SJSA1 (cell line): Measurements from ENCODE around the gene PNKP. TPM values are rescaled to one million over a fixed set of nuclear protein-coding genes. Genes with fewer than 3 reads are reported as not detected.

Experiments used
- DNase-seq, 2 experiments: peaks; one replicate each; pipeline ENCODE4 v3.0.0-alpha.2; 2015 to 2020; ENCODE audit warnings: low spot score in 2 of 2, low read depth in 1 of 2
- H3K27ac ChIP-seq: fragments of 250-450 bp; sonication (Bioruptor Pico); 2 replicates; pipeline ENCODE4 v1.5.1; 2020; ENCODE audit warnings: mild to moderate bottlenecking, moderate library complexity
- H3K27me3 ChIP-seq: fragments of 250-450 bp; sonication (Bioruptor Pico); replicated peaks from 2 replicates; pipeline ENCODE4 v1.5.1; 2020; ENCODE audit warnings: mild to moderate bottlenecking, moderate library complexity
- H3K36me3 ChIP-seq: fragments of 250-450 bp; sonication (Bioruptor Pico); 2 replicates; pipeline ENCODE4 v1.5.1; 2020; ENCODE audit warnings: mild to moderate bottlenecking
- H3K4me1 ChIP-seq: fragments of 250-450 bp; sonication (Bioruptor Pico); replicated peaks from 2 replicates; pipeline ENCODE4 v1.6.1; 2021; ENCODE audit warnings: mild to moderate bottlenecking
- H3K4me3 ChIP-seq: fragments of 250-450 bp; sonication (Bioruptor Pico); 2 replicates; pipeline ENCODE4 v1.5.1; 2020; ENCODE audit warnings: mild to moderate bottlenecking
- H3K9me3 ChIP-seq: fragments of 250-450 bp; sonication (Bioruptor Pico); replicated peaks from 2 replicates; pipeline ENCODE4 v1.5.1; 2020; ENCODE audit warnings: mild to moderate bottlenecking
- total RNA-seq: library from RNA; depleted of rRNA; stranded (reverse); fragments of >200 nt; shearing (Covaris generic); gene quantifications from 2 replicates; pipeline ENCODE4 v1.2.3, GENCODE V29; 2014

PNKP gene
- total RNA-seq, 1 experiment from 2014 or later, result 35.0 TPM

GRCh38 chr19:49863254-49863934 lies 4.0 kb downstream of the PNKP start:
- Histone ChIP-seq H3K4me1 (peaks cover 38% of the 10 kb centered on the region), H3K36me3 (peaks cover 63% of the 10 kb centered on the region), H3K4me3 (no peak overlapping the region), H3K27ac (no peak overlapping the region), H3K9me3 (no peaks in the 10 kb centered on the region), H3K27me3 (no peaks in the 10 kb centered on the region)
- DNase-seq, result no peak

GRCh38 chr19:49862391-49863253 lies 4.8 kb downstream of the PNKP start:
- no peak overlapping the region for H3K4me3 ChIP-seq
- DNase-seq, result no peak
- H3K27me3 ChIP-seq, result no peaks in the 10 kb centered on the region
- peaks cover 71% of the 10 kb centered on the region for H3K36me3 ChIP-seq
- no peak overlapping the region for H3K27ac ChIP-seq
- H3K9me3 ChIP-seq, result no peaks in the 10 kb centered on the region
- H3K4me1 ChIP-seq, result peaks cover 42% of the 10 kb centered on the region

GRCh38 chr19:49861541-49862378 lies 5.6 kb downstream of the PNKP start:
- peaks cover 79% of the 10 kb centered on the region for H3K36me3 ChIP-seq
- no peak overlapping the region for H3K27ac ChIP-seq
- no peak for DNase-seq
- no peak overlapping the region for H3K4me3 ChIP-seq
- no peaks in the 10 kb centered on the region for H3K9me3 ChIP-seq
- H3K4me1 ChIP-seq, result peaks cover 40% of the 10 kb centered on the region
- H3K27me3 ChIP-seq, result no peaks in the 10 kb centered on the region

- no peaks in the 10 kb centered on the region for H3K27me3 ChIP-seq
Observed at GRCh38 chr19:49861107-49861506, 6.3 kb downstream of the PNKP start.

DNA sequence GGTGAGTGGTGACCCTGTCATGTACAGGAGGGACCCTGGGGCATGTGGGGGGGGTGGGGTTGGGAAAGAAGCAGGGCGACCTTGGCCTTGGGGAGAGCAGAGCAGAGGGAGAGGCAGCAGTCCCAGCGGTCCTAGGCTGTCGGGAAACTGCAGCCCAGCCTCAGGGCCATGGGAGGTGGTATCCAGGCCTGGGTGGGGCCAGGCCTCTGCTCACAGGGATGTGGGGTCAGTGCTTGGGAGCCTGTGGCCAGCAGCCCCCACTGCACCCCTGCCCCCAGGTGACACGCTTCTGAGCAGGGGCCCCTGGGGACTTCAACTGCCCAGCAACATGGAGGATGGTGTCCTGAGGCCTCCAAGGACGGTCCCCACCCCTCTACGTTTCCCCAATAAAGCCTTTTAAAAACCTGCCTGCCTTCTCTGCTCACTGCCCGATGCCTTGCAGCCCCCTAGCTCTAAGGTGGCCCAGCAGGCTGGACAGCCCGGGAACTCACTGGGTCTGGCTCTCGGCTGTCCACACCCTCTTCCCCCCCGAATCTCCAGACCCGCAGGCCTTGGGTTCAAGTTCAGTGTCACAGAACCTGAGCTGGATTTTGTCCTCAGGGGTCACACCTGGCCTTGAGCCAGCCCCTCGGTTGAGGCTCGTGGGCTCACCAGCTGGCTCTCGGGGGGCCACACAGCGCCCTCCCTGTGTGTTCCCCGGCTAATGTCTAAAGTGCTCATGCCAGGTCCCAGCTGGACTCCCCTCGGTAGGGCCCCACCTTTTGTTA lies 6.9 kb downstream of the PNKP start:
- Histone ChIP-seq H3K27ac (peak overlapping the region; percentile 62; the same call in 1 of the 2 replicates), H3K9me3 (no peaks in the 10 kb centered on the region), H3K4me3 (no peak overlapping the region), H3K36me3 (peaks cover 90% of the 10 kb centered on the region), H3K4me1 (peaks cover 29% of the 10 kb centered on the region), H3K27me3 (no peaks in the 10 kb centered on the region)
- DNase-seq, result no peak

More at GRCh38 chr19:49861107-49861506, 6.3 kb downstream of the PNKP start:
- H3K9me3 ChIP-seq, result no peaks in the 10 kb centered on the region
- H3K36me3 ChIP-seq, result peaks cover 84% of the 10 kb centered on the region
- no peak for DNase-seq
- no peak overlapping the region for H3K4me3 ChIP-seq
- H3K4me1 ChIP-seq, result peaks cover 34% of the 10 kb centered on the region
- H3K27ac ChIP-seq, result no peak overlapping the region

- Histone ChIP-seq H3K27me3 (no peaks in the 10 kb centered on the region), H3K9me3 (no peaks in the 10 kb centered on the region), H3K4me1 (peaks cover 26% of the 10 kb centered on the region), H3K4me3 (no peak overlapping the region), H3K27ac (peak overlapping the region; percentile 62), H3K36me3 (peaks cover 93% of the 10 kb centered on the region)
- no peak for DNase-seq
Observed at GRCh38 chr19:49859682-49860335, 7.6 kb downstream of the PNKP start.

GRCh38 chr19:49858088-49858985 lies 9.0 kb downstream of the PNKP start:
- Histone ChIP-seq H3K4me3 (no peak overlapping the region), H3K36me3 (peaks cover 89% of the 10 kb centered on the region), H3K27ac (peak overlapping the region; percentile 62), H3K4me1 (peaks cover 32% of the 10 kb centered on the region), H3K27me3 (no peaks in the 10 kb centered on the region), H3K9me3 (no peaks in the 10 kb centered on the region)
- no peak for DNase-seq

DNA sequence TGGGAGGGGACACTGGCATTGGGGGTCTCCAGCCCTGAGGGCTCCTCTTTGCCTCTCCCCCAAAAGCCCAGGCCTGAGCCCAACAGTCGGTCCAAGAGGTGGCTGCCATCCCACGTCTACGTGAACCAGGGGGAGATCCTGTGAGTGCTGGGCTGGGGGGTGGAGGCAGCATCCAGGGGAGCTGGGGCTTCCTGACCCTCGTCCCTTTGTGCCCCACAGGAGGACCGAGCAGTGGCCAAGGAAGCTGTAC lies 9.6 kb downstream of the PNKP start:
- H3K27ac ChIP-seq, result no peak overlapping the region
- peaks cover 83% of the 10 kb centered on the region for H3K36me3 ChIP-seq
- H3K9me3 ChIP-seq, result no peaks in the 10 kb centered on the region
- peaks cover 35% of the 10 kb centered on the region for H3K4me1 ChIP-seq
- DNase-seq, result no peak
- no peaks in the 10 kb centered on the region for H3K27me3 ChIP-seq
- H3K4me3 ChIP-seq, result no peak overlapping the region

- Histone ChIP-seq H3K4me1 (peaks cover 40% of the 10 kb centered on the region), H3K9me3 (no peaks in the 10 kb centered on the region), H3K4me3 (no peak overlapping the region), H3K27ac (no peak overlapping the region), H3K36me3 (peaks cover 78% of the 10 kb centered on the region), H3K27me3 (no peaks in the 10 kb centered on the region)
- DNase-seq, result no peak
Observed at GRCh38 chr19:49857061-49857837, 10.1 kb downstream of the PNKP start.

DNA sequence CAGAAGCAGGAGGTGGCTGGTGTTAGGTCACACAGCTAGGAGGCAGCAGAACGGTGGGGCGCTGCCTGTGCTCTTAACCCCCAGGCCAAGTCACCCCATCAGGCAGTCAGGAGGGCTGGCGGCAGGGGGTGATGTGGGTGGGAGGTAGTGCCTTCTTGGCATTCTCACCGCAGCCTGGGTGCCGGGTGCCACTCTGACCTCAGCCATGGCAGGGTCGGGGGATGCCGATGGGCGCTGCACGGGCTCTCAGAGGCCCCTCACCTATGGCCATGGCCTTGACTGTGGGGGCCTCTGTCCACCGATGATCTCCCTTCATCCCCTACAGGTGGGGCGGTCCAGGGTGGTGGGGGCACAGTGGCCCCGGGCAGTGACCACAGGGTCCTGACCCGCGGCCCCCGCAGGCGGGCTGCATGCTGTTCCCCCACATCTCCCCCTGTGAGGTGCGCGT lies 10.8 kb downstream of the PNKP start:
- no peak overlapping the region for H3K27ac ChIP-seq
- peaks cover 45% of the 10 kb centered on the region for H3K4me1 ChIP-seq
- H3K4me3 ChIP-seq, result no peak overlapping the region
- no peaks in the 10 kb centered on the region for H3K9me3 ChIP-seq
- H3K36me3 ChIP-seq, result peaks cover 74% of the 10 kb centered on the region
- no peak for DNase-seq
- H3K27me3 ChIP-seq, result no peaks in the 10 kb centered on the region

GRCh38 chr19:49855676-49856573 lies 11.5 kb downstream of the PNKP start:
- H3K36me3 ChIP-seq, result peaks cover 71% of the 10 kb centered on the region
- H3K4me1 ChIP-seq, result peaks cover 45% of the 10 kb centered on the region
- no peaks in the 10 kb centered on the region for H3K27me3 ChIP-seq
- no peak for DNase-seq
- H3K27ac ChIP-seq, result no peak overlapping the region
- no peaks in the 10 kb centered on the region for H3K9me3 ChIP-seq
- no peak overlapping the region for H3K4me3 ChIP-seq
